Hematopoietic multipotent progenitor cell treated with erythropoietin and hydrocortisone succinate and interleukin-3 and kit ligand, for 17 days (in vitro differentiated cells): ENCODE data around the gene C19orf38.
"Not testable (repeated sequence)": the region's sequence is repeated elsewhere in the genome, so short reads cannot be mapped to it uniquely, and the experiment has no call there.

ENCODE experiments used
- DNase-seq: peaks from one replicate; pipeline ENCODE4 v3.0.0-alpha.2; 2015; ENCODE audit warnings: low spot score

The C19orf38 gene

DNA sequence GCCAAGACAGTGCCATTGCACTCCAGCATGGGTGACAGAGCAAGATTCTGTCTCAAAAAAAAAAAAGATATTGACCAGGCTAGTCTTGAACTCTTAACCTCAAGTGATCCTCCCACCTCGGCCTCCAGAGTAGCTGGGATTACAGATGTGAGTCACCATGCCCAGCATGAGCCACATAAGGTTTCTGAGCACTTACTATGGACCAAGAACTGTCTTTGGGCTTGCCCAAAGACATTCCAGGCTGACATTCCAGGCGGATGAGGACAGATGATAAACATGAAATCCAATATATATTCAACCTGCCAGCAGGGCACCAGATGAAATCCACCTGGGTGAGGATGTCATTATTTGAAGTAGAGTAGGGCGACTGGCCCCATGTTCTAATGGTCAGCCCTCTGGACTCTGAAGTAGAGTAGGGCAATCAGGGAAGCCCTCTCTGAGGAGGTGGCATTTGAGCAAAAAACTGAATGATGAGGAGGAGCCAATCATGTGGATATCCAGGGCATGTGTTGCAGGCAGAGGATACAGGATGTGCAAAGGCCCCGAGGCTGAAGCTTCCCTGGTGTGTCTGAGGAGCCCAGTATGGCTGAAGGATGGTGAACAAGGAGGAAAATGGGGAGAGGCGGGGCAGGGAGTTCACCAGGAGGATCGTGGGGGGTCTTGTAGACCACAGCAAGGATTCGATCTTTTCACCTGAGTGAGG lies 4.0 kb downstream of the C19orf38 start:
- no peak for DNase-seq

DNA sequence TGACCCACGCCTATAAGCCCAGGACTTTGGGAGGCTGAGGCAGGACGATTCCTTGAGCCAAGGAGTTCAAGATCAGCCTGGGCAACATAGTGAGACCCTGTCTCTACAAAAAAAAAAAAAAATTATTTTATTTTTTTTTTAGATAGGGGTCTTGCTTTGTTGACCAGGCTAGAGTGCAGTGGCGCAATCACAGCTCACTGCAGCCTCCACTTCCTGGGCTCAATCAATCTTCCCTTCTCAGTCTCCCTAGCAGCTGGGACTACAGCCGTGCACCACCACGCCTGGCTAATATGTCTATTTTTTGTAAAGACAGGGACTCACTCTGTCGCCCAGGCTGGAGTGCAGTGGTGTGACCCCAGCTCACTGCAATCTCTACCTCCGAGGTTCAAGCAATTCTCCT lies 4.7 kb downstream of the C19orf38 start:
- DNase-seq: no peak

DNA sequence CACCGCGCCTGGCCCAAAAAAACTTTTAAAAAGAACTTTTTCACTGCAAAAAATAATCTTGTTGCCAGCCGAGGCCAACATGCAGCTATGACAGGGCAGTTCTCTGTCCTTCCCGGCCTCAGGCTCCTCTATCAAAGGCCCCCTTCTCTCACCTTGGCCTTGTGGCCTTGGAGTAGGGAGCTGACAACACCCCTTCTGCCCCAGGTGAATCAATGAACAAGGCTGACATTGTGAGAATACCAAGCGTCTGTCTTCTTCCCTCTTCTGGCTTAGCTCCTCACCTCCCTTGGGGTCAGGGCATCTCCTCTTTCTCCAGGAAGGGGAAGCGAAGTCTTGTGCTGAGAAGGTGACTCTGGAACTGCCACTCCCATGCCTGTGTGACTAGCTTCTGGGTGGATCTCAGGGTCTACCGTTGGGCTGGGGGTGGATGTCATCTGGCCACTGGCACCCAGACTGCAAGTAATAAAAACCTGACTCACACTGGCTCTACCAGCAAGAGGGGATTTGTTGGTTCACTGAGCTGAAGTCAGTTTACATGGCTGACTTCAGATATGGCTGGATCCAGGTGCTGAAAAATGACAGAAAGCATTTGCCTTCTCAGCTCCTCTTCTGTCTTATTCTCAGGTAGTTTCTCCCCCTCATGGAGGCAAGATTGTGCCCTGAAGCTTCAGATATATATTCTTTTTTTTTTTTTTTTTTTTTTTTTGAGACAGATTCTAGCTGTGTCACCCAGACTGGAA lies 6.3 kb downstream of the C19orf38 start:
- DNase-seq: no peak

DNA sequence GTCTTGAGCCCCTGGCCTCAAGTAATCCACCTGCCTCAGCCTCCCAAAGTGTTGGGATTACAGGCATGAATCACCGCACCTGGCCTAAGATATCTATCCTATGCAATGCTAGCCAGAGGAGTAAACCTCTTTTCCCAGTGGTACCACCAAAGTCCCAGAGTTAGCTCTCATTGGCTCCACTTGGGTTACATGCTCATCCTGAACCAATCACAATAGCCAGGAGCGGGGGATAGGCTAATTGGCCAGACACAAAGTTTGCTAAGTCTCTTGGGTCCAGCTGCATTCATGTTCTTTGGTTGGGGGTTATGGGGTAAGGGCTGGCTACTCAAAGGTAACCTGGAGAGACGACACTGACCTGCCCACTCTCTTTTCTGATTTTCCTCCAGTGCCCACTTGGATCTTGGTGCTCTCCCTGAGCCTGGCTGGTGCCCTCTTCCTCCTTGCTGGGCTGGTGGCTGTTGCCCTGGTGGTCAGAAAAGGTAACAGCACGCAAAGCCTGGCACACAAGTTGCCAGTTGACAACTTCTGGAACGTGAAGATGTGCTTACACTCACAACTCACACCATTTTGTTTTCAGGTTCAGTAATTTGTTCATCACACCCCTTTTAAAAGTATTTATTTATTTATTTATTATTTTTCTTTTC lies 7.8 kb downstream of the C19orf38 start:
- DNase-seq: peak; percentile 45

DNA sequence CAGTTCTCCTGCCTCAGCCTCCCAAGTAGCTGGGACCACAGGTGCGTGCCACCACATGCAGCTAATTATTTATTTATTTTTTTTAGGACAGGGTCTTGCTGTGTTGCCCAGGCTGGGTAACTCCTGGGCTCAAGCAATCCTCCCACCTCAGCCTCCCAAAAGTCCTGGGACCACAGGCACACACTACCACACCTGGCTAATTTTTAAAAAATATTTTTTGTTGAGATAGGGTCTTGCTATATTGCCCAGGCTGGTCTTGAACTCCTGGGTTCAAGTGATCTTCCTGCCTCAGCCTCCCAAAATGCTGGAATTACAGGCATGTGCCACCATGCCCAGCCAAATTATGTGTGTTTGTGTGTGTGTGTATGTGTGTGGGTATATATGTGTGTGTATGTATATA lies 8.7 kb downstream of the C19orf38 start:
- DNase-seq: not testable (repeated sequence)

DNA sequence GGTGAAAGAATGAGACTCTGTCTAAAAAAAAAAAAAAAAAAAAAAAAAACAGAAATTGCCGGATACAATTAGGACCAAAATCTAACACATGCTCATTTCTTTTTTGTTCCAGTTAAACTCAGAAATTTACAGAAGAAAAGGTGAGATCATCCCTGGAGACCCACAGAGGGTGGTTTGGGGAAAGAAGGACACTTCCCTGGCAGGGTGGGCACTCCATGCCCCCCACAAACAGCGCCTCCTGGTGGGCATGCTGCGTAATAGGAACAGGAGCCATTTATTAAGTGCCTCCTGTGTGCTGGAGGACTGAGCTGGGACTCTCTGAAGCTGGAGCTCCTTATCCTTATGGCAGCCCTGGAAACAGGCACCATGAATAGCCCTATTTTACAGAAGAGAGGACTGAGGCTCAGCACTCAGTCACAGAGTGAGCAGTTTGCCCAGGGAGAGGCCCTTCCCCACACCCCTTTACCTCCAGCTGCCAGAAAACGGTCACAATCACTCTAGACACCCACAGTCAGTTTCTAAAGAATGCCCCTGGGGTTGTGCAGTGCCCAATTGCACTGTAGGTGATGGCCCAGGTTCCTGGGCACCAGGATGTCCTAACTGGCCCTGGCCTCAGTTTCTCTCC lies 10.1 kb downstream of the C19orf38 start:
- DNase-seq: peak; percentile 62

DNA sequence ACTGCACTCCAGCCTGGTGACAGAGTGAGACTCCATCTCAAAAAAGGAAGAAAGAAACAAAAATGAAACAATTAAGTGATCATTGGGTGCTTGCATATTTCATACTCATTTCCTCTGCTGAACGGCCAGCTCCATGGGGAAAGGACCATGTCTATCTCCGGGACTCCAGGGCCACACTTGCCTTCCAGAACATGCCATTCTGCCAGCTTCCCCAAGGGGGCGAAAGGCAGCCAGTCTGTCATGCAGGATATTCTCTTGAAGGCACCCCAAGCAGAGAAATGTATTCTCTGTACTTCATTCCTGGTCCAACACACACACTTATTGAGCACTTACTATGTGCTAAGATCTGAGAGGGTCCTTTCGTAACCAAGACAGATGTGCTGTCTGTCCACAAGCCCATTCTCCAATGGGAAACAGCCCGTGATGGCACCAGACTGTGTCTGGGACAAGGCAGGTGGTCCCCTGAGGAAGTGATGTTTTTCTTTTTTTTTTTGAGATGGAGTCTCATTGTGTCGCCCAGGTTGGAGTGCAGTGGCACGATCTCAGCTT lies 13.0 kb downstream of the C19orf38 start:
- peak; percentile 57 for DNase-seq

DNA sequence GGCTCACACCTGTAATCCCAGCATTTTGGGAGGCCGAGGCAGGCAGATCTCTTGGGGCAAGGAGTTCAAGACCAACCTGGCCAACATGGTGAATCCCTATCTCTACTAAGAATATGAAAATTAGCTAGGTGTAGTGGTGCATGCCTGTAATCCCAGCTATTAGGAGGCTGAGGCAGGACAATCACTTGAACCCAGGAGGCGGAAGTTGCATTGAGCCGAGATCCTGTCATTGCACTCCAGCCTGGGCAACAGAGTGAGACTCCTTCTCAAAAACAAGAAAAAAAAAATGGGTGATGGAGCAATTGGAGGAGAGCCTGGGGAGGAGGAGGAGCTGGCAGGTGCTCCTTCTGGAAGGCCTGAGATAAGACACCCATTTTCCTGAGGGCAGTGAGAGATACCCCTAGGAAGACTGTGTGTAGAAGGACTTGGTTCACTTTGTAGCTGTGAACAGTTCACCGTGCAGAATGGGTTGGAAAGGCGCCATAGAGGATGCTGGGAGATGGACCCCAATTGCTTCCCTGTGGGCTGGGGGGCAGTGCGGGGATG lies 14.4 kb downstream of the C19orf38 start:
- DNase-seq: no peak

DNA sequence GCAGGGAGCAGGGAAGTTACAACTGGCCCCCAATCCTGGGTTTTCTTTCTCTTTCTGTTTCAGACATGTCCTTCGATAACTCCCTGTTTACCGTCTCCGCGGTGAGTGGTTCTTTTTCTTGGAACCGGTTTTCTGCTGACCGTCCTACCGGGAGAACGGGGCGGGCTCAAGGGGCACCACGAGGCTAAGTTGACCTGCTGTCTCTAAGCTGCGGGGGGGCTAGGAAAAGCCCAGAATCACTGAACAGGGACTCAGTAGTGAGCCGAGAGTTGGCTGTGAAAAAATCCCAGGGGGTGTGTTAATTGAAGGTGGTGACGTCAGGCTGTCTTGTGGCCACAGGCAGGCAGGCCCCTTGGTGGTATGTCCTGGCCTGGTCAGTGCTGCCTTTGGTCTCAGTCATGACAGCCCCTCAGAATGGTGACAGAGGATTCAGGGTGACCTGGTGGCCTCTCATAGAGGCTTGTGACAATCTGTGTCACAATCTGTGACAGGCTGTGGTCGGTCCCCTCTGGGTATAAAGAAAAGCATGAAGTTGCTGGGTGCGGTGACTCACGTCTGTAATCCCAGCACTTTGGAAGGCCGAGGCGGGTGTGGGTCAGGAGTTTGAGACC lies 15.0 kb downstream of the C19orf38 start:
- no peak for DNase-seq

DNA sequence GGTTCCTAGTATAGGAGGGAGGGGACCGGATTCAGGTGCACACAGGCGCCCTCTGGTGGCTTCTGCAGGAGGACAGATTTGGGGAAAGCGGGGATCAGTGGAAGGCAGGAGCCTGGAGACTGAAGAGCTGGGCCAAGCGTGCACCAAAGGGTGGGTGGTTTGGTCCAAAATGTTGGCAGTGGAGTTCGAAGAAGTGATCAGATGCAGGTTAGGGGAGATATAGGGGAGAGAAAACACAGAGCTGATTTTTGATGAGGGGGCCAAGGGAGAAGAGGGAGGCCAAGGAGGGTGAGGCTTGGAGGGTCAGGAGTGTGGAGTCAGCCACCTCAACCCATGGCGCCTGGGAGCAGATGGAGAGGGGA lies 16.3 kb downstream of the C19orf38 start:
- peak; percentile 88 for DNase-seq

DNA sequence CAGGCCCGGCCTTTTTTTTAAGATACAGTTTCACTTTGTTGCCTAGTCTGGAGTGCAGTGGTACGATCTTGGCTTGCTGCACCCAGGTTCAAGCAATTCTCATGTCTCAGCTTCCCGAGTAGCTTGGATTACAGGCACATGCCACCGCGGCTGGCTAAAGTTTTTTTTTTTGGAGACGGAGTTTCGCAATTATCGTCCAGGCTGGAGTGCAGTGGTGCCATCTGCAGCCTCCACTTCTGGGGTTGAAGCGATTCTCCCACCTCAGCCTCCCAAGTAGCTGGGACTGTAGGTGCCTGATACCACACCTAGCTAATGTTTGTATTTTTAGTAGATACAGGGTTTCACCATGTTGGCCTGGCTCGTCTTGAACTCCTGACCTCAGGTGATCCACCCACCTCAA lies 18.3 kb downstream of the C19orf38 start:
- no peak for DNase-seq

DNA sequence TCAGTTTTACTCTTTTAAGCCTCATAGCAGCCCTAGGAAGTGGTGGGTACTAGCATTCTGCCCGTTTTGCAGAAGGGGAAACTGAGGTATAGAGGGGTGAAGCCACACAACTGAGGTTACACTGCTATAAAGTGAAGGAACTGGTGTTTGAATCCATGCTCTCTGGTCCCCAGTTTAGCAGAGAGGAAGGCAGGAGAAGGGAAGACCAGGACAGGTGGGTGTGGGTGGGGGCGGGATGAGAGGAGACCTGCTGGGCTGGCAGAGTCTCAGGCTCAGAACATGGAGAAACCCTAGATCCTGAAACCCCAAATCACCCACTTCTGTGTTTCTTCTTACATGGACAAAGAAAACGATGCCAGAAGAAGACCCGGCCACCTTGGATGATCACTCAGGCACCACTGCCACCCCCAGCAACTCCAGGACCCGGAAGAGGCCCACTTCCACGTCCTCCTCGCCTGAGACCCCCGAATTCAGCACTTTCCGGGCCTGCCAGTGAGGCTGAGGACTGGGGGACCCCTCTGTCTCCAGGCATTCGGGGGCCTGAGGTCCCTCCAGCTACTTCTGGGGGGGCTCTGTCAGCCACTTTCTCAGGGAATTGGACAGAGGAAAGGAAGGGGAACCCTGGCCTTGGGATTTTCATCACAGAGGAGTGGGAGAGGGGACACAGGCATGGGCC lies 20.8 kb downstream of the C19orf38 start:
- DNase-seq: no peak

DNA sequence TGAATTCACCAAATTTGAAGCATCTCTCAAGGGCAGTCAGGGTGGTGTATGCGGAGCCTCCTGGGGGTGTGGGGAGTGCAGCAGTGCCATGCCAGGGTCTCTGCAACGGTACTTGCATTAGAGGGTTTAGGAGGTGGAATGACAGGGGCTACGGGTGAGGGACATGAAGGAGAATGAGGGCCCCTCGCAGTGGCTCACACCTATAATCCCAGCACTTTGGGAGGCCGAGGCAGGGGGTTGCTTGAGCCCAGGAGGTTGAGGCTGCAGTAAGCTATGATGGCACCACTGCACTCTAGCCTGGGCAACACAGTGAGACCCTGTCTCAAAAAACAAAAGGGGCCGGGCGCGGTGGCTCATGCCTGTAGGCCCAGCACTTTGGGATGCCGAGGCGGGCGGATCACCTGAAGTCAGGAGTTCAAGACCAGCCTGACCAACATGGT lies 21.7 kb downstream of the C19orf38 start:
- DNase-seq: not testable (repeated sequence)

DNA sequence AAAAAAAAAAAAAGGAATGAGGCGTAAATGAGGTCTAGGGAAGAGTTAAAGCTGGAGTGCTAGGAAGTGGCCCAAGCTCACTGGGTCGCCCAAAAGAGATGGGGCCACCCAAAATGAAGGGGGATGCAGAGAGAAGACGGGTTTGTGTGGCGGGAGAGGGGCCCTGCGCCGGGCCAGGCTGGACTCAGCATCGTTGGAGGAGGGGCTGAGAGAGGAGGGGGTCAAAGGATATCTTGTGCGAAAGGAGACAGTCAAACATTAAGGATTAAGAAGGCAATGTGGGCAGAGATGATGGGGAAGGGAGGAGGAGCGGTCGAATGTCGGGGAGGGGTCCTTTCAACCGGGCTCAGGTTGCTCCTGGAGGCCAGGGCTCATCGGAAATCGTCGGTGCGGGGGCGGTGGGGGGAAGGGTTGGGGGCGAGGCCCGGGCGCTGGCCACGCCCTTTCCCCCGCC lies 22.3 kb downstream of the C19orf38 start:
- no peak for DNase-seq

DNA sequence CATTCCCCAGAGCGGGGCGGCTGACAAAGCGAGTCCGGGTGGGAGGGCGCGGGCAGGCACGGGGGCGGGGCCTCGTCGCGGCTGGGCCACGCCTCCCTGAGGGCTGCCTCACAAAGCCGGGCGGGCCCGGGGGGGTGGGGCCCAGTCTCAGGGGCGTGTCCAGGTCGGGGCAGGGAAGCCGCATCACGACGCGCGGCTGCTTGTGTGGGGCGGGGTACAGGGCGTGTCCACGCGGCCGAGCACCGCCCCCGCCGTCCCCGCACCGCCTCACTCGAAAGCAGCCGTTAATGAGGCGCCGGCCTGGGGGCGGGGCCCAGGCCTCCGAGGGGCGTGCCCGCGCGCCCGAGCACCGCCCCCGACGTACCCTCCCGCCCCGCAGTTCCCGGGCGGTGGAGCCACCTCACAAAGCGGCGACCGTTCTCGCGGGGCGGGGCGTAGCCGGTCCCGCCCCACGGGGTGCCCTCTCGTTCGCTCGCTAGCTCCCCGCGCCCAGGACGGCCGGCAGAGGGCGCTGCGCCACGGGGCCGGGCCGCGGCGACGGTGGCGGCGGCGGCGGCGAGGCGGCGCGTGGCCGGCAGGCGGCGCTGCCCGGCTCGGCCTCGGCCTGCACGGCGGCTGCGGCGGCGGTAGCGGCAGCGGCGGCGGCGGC lies 22.9 kb downstream of the C19orf38 start, which contains the start of gene CARM1:
CARM1 (plus strand) TSS at position 599 of the 649 bp plus-strand sequence. CDS start 150 bp downstream, outside the sequence.
- DNase-seq: peak; percentile 99

DNA sequence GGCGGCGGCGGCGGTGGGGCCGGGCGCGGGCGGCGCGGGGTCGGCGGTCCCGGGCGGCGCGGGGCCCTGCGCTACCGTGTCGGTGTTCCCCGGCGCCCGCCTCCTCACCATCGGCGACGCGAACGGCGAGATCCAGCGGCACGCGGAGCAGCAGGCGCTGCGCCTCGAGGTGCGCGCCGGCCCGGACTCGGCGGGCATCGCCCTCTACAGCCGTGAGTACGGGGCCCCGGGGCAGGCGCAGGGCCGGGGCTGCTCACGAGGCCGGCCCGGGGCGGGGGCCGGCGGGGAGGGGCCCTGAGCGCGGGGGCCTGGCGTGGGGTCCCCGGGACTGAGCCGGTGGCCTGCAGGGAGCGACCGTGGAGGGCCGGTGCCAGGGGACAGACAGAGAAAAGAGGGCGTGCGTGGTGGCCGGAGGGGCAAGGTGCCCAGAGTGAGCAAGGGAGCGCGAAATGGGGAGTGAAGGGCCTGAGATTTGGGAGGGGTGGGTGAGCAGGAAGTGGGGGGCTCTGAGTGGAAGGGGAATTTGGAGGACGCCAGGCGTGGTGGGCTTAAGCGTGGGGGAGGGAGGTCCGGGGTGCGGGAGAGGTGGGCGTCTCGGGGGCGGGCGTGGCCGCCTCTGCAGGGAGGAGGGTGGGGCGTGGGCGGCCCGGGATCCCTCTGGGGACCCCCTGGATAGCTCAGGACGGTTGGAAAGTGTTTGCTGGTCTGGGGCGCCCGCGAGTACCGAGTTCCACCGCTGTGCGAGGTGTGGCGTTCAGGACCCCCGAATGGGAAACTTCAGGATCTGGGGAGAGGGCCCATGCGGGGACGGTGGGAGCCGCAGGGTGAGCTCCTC lies 23.7 kb downstream of the C19orf38 start:
- DNase-seq: peak; percentile 63

DNA sequence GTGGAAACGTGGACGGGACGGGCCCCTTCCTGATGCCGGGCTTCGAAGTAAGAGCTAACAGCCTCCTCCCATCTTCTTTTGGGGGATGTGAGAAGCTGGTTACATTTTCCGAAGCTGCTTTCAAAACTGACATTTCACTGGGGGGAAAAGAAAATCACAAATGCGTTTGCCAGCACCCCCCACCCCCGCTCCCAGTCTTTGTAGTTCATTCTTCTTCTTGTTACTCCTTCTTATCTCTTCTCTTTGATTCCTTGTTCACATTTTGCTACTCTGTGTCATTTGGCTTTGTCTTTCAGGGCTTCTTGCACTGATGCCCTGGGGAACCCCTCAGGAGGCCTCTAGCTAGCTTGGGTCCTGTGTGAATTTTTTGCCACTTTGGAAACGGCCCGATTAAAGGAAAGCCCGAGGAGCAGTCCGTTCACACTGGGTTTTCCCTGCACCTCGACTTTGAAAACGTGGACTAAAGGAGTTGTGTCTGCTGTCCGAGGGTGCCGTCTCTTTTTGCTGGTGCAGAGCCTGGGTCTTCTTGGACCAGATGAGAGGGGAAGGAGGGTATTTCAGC lies 24.4 kb downstream of the C19orf38 start:
- peak; percentile 50 for DNase-seq

DNA sequence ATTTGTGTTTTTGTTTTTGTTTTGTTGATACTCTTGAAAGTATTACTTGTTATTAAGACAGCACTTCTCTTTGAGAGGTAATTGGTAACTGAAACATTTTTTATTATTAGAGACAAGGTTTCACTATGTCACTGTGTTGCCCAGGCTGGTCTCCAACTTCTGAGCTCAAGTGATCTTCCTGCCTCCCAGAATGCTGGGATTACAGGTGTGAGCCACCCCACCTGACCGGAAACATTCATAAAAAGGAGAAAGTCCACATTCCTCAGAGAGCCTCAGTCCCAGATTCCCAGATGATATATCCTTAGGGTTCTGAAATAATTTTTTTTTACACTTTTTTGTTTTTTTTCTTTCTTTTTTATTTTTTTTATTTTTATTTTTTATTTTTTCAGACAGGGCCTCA lies 25.8 kb downstream of the C19orf38 start:
- no peak for DNase-seq
